ENCODE results near the gene CRIP2. TPM values are rescaled to one million over a fixed set of nuclear protein-coding genes. Genes with fewer than 3 reads are reported as not detected.

CRIP2 gene
- total and polyA plus RNA-seq, 2 of the 13 experiments (the other 11 are each of a cell fraction or from before 2014, with no cell fraction given): 31.6 to 37.9 TPM

GRCh38 chr14:105495101-105495989 lies 20.7 kb downstream of the CRIP2 start (continued):
- TF ChIP-seq AGO2 (optimal IDR thresholded peaks at IDR 0.05; ENCODE audit: low read depth, low read length): peak; percentile 83
- 0 out of 2 replicates have a peak, but pooled peaks have one; percentile 61 for TF ChIP-seq POGK (CRISPR knock-in tag; conservative IDR thresholded peaks at IDR 0.05)
- TF ChIP-seq ZSCAN20 (CRISPR knock-in tag; IDR thresholded peaks at IDR 0.05; ENCODE audit: borderline replicate concordance): peak; percentile 53; the same call in 1 of the 2 replicates
- TF ChIP-seq NFAT5 (CRISPR knock-in tag; IDR thresholded peaks at IDR 0.05): peak; percentile 65; the same call in 1 of the 2 replicates
- no peak for TF ChIP-seq NCOR1 (IDR thresholded peaks at IDR 0.05; ENCODE audit: borderline replicate concordance, low read length)
- TF ChIP-seq, protein P1, sequence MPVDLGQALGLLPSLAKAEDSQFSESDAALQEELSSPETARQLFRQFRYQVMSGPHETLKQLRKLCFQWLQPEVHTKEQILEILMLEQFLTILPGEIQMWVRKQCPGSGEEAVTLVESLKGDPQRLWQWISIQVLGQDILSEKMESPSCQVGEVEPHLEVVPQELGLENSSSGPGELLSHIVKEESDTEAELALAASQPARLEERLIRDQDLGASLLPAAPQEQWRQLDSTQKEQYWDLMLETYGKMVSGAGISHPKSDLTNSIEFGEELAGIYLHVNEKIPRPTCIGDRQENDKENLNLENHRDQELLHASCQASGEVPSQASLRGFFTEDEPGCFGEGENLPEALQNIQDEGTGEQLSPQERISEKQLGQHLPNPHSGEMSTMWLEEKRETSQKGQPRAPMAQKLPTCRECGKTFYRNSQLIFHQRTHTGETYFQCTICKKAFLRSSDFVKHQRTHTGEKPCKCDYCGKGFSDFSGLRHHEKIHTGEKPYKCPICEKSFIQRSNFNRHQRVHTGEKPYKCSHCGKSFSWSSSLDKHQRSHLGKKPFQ (CRISPR knock-in tag; IDR thresholded peaks at IDR 0.05; ENCODE audit: insufficient replicate concordance): no peak
- TF ChIP-seq RFX3 (CRISPR knock-in tag; IDR thresholded peaks at IDR 0.05): no peak
- no peak for TF ChIP-seq FOXP1 (IDR thresholded peaks at IDR 0.05)
- no peak for TF ChIP-seq FOXP1 (CRISPR knock-in tag; IDR thresholded peaks at IDR 0.05)
- TF ChIP-seq, protein P2, sequence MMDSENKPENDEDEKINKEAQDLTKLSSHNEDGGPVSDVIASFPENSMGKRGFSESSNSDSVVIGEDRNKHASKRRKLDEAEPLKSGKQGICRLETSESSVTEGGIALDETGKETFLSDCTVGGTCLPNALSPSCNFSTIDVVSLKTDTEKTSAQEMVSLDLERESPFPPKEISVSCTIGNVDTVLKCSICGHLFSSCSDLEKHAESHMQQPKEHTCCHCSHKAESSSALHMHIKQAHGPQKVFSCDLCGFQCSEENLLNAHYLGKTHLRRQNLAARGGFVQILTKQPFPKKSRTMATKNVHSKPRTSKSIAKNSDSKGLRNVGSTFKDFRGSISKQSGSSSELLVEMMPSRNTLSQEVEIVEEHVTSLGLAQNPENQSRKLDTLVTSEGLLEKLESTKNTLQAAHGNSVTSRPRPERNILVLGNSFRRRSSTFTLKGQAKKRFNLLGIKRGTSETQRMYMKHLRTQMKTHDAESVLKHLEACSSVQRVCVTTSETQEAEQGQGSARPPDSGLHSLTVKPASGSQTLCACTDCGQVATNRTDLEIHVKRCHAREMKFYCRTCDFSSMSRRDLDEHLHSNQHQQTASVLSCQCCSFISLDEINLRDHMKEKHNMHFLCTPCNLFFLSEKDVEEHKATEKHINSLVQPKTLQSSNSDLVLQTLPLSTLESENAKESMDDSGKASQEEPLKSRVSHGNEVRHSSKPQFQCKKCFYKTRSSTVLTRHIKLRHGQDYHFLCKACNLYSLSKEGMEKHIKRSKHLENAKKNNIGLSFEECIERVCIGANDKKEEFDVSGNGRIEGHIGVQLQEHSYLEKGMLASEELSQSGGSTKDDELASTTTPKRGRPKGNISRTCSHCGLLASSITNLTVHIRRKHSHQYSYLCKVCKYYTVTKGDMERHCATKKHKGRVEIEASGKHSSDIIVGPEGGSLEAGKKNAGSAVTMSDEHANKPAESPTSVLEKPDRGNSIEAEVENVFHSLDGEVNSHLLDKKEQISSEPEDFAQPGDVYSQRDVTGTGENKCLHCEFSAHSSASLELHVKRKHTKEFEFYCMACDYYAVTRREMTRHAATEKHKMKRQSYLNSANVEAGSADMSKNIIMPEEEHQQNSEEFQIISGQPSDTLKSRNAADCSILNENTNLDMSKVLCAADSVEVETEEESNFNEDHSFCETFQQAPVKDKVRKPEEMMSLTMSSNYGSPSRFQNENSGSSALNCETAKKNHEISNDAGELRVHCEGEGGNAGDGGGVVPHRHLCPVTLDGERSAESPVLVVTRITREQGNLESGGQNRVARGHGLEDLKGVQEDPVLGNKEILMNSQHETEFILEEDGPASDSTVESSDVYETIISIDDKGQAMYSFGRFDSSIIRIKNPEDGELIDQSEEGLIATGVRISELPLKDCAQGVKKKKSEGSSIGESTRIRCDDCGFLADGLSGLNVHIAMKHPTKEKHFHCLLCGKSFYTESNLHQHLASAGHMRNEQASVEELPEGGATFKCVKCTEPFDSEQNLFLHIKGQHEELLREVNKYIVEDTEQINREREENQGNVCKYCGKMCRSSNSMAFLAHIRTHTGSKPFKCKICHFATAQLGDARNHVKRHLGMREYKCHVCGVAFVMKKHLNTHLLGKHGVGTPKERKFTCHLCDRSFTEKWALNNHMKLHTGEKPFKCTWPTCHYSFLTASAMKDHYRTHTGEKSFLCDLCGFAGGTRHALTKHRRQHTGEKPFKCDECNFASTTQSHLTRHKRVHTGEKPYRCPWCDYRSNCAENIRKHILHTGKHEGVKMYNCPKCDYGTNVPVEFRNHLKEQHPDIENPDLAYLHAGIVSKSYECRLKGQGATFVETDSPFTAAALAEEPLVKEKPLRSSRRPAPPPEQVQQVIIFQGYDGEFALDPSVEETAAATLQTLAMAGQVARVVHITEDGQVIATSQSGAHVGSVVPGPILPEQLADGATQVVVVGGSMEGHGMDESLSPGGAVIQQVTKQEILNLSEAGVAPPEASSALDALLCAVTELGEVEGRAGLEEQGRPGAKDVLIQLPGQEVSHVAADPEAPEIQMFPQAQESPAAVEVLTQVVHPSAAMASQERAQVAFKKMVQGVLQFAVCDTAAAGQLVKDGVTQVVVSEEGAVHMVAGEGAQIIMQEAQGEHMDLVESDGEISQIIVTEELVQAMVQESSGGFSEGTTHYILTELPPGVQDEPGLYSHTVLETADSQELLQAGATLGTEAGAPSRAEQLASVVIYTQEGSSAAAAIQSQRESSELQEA (CRISPR knock-in tag; IDR thresholded peaks at IDR 0.05; ENCODE audit: not compliant biosample characterization): peak; percentile 57

Data from HepG2 (cell line).